A673 (cell line): ENCODE results near the gene APEX1. TPM values are rescaled to one million over a fixed set of nuclear protein-coding genes. Genes with fewer than 3 reads are reported as not detected.
A peak's percentile ranks its signal among the peaks of the same experiment; 100 is the strongest.
"Not testable (repeated sequence)": the region's sequence is repeated elsewhere in the genome, so short reads cannot be mapped to it uniquely, and the experiment has no call there.

Experiments used
- BruUV-seq: library from RNA; stranded (reverse); fragments of 400-500 nt; replicated peaks from 2 replicates; lab custom pipeline; 2021; lab: Mats Ljungman, UMichigan
- CTCF ChIA-PET: fragments of 300-600 bp; sonication (Branson Sonifier 250); formaldehyde crosslinking; loops from one replicate; lab custom pipeline; 2022; ENCODE audit warnings: antibody characterized with exemption; lab: Charles Lee
- POLR2A ChIA-PET: fragments of 300-600 bp; sonication (Branson Sonifier 250); formaldehyde crosslinking; loops from one replicate; lab custom pipeline; 2022; ENCODE audit warnings: antibody characterized with exemption; ENCODE audit not compliant: low non-redundant PET; lab: Charles Lee
- DNase-seq: peaks from one replicate; pipeline ENCODE4 v3.0.0-alpha.2; 2015; ENCODE audit warnings: low spot score
- H3K27ac ChIP-seq: fragments of 200-600 bp; sonication (generic); 2 replicates; pipeline ENCODE4 v1.5.1; 2016; ENCODE audit warnings: mixed run types, low read depth, mild to moderate bottlenecking, mixed read lengths, antibody characterized with exemption, low read length; ENCODE audit not compliant: poor library complexity, severe bottlenecking
- H3K27me3 ChIP-seq: fragments of 200-600 bp; sonication (generic); replicated peaks from 2 replicates; pipeline ENCODE4 v1.6.1; 2017; ENCODE audit warnings: mixed run types, low read depth, mild to moderate bottlenecking, mixed read lengths, antibody characterized with exemption, low read length; ENCODE audit not compliant: insufficient read depth, poor library complexity
- H3K36me3 ChIP-seq: fragments of 200-600 bp; sonication (generic); 2 replicates; pipeline ENCODE4 v1.6.1; 2016; ENCODE audit warnings: mixed run types, mild to moderate bottlenecking, mixed read lengths, antibody characterized with exemption, low read length; ENCODE audit not compliant: insufficient read depth, poor library complexity, severe bottlenecking
- H3K4me1 ChIP-seq: fragments of 200-600 bp; sonication (generic); 2 replicates; pipeline ENCODE4 v1.6.1; 2017; ENCODE audit warnings: mixed run types, mild to moderate bottlenecking, mixed read lengths, antibody characterized with exemption, low read length; ENCODE audit not compliant: insufficient read depth, poor library complexity, severe bottlenecking
- H3K4me3 ChIP-seq: fragments of 200-600 bp; sonication (generic); 2 replicates; pipeline ENCODE4 v1.5.1; 2016; ENCODE audit warnings: low read depth, mixed run types, mild to moderate bottlenecking, mixed read lengths, low read length; ENCODE audit not compliant: poor library complexity, severe bottlenecking
- H3K9me3 ChIP-seq: fragments of 200-600 bp; sonication (generic); 2 replicates; pipeline ENCODE4 v1.6.1; 2016; ENCODE audit warnings: mixed run types, low read depth, mild to moderate bottlenecking, mixed read lengths, antibody characterized with exemption, low read length; ENCODE audit not compliant: poor library complexity, severe bottlenecking
- EZH2 ChIP-seq: fragments of 200-600 bp; sonication (generic); IDR thresholded peaks from 2 replicates; pipeline ENCODE4 v1.6.1; 2017; ENCODE audit warnings: borderline replicate concordance, low read depth, mild to moderate bottlenecking, mixed read lengths, antibody characterized with exemption, low read length; ENCODE audit not compliant: poor library complexity, severe bottlenecking
- intact Hi-C: fragments of 100-400 bp; cut with micrococcal nuclease; formaldehyde crosslinking; loops from one replicate; pipeline ENCODE4 v1.10.0; 2022; ENCODE audit not compliant: unreplicated experiment
- total RNA-seq: library from RNA; stranded (reverse); gene quantifications from 2 replicates; pipeline ENCODE4 v1.2.3, GENCODE V29; 2021
- TF ChIP-seq, protein P1 (sequence below): fragments of 300-800, 200-600 bp; sonication (generic); conservative IDR thresholded peaks from 2 replicates; pipeline ENCODE4 v1.5.1; 2017; ENCODE audit warnings: low read depth, mild to moderate bottlenecking, antibody characterized with exemption, low read length, moderate library complexity, mixed read lengths

APEX1 gene
- total RNA-seq, 1 experiment from 2014 or later = 299 TPM

DNA sequence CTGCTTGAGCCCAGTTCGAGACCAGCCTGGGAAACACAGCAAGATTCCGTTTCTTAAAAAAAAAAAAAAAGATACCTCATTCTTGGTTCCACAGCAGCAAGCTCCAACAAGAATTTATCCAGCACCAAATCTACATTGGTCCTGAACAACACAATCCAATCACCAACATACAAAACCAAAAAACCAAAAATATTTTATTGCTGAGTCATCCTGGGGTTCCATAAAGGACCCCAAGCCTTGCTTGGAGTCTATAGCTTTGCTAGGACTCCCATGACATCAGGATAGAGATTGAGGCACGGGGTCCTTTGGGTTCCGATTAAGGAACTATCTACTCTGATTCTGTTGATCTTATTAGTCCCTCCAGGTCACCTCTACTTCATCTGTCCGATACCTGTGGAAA, 8.1 kb upstream of the APEX1 start:
- peaks cover 66% of the 10 kb centered on the region for H3K36me3 ChIP-seq
- H3K4me3 ChIP-seq = no peak overlapping the region
- no peak for TF ChIP-seq EZH2
- TF ChIP-seq, protein P1, sequence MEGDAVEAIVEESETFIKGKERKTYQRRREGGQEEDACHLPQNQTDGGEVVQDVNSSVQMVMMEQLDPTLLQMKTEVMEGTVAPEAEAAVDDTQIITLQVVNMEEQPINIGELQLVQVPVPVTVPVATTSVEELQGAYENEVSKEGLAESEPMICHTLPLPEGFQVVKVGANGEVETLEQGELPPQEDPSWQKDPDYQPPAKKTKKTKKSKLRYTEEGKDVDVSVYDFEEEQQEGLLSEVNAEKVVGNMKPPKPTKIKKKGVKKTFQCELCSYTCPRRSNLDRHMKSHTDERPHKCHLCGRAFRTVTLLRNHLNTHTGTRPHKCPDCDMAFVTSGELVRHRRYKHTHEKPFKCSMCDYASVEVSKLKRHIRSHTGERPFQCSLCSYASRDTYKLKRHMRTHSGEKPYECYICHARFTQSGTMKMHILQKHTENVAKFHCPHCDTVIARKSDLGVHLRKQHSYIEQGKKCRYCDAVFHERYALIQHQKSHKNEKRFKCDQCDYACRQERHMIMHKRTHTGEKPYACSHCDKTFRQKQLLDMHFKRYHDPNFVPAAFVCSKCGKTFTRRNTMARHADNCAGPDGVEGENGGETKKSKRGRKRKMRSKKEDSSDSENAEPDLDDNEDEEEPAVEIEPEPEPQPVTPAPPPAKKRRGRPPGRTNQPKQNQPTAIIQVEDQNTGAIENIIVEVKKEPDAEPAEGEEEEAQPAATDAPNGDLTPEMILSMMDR = no peak
- no peak for DNase-seq
- no TSS peak for BruUV-seq
- no peaks in the 10 kb centered on the region for H3K9me3 ChIP-seq
- ChIA-PET CTCF (no interaction called here), POLR2A (no interaction called here)
- no peaks in the 10 kb centered on the region for H3K4me1 ChIP-seq
- no peaks in the 10 kb centered on the region for H3K27me3 ChIP-seq
- intact Hi-C loops = no loop called here
- no peak overlapping the region for H3K27ac ChIP-seq

- H3K27me3 ChIP-seq, H3K27ac ChIP-seq, CTCF ChIA-PET, H3K9me3 ChIP-seq, H3K4me1 ChIP-seq, intact Hi-C loops, POLR2A ChIA-PET, H3K4me3 ChIP-seq, DNase-seq: not testable (repeated sequence)
- peaks cover 66% of the 10 kb centered on the region for H3K36me3 ChIP-seq
- BruUV-seq = TSS peak; percentile 12
Measured at GRCh38 chr14:20452831-20453230, 2.2 kb upstream of the APEX1 start.

- BruUV-seq = TSS peak; percentile 87
- H3K9me3 ChIP-seq = no peaks in the 10 kb centered on the region
- H3K4me3 ChIP-seq = peak overlapping the region; percentile 82
- ChIA-PET CTCF (interaction anchor here (0.7 kb wide), 1 partner anchor 40 kb away, joined by 3 read pairs; no protein-coding TSS in a partner anchor), POLR2A (interaction anchor here (0.5 to 1.4 kb wide), 2 partner anchors 51 to 228 kb away, joined by 3 read pairs; no protein-coding TSS in a partner anchor)
- H3K27ac ChIP-seq = peak overlapping the region; percentile 96
- intact Hi-C loops = loop anchor here (1.0 to 5.0 kb wide), 2 partner anchors 112 to 157 kb away; partner anchors contain the start of gene PARP2
- TF ChIP-seq, protein P1 = no peak
- no peak for TF ChIP-seq EZH2
- no peak for DNase-seq
- peaks cover 59% of the 10 kb centered on the region for H3K36me3 ChIP-seq
- H3K4me1 ChIP-seq = peaks cover 17% of the 10 kb centered on the region
- no peaks in the 10 kb centered on the region for H3K27me3 ChIP-seq
Measured at GRCh38 chr14:20455355-20456300, 602 bp downstream of the APEX1 start.
